ENCODE measurements around the gene BOD1L1.
A peak's percentile ranks its signal among the peaks of the same experiment; 100 is the strongest.

BOD1L1 gene

DNA sequence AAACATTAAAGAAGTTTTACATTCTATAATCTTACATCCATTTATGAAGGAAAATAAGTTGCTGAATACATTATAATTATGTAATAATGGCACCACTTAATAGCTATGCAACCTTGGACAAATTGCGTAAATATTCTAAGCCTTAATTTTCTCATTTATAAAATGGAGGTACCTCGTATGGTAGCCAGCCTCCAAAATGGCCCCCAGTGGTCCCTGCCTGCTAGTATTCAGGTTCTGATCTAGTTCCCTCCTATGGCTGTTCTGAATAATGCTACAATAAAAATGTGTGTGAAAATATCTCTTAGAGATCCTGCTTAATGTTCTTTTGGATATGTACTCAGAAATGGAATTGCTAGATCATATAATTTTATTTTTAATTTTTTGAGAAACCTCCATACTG, 72.2 kb downstream of the BOD1L1 start:
- DNase-seq, result no peak

GRCh38 chr4:13553081-13553480, 74.4 kb downstream of the BOD1L1 start:
- no peak for DNase-seq

- peak; percentile 87 for DNase-seq
These were observed 78.5 kb downstream of the BOD1L1 start for GRCh38 chr4:13548984-13549546.

DNA sequence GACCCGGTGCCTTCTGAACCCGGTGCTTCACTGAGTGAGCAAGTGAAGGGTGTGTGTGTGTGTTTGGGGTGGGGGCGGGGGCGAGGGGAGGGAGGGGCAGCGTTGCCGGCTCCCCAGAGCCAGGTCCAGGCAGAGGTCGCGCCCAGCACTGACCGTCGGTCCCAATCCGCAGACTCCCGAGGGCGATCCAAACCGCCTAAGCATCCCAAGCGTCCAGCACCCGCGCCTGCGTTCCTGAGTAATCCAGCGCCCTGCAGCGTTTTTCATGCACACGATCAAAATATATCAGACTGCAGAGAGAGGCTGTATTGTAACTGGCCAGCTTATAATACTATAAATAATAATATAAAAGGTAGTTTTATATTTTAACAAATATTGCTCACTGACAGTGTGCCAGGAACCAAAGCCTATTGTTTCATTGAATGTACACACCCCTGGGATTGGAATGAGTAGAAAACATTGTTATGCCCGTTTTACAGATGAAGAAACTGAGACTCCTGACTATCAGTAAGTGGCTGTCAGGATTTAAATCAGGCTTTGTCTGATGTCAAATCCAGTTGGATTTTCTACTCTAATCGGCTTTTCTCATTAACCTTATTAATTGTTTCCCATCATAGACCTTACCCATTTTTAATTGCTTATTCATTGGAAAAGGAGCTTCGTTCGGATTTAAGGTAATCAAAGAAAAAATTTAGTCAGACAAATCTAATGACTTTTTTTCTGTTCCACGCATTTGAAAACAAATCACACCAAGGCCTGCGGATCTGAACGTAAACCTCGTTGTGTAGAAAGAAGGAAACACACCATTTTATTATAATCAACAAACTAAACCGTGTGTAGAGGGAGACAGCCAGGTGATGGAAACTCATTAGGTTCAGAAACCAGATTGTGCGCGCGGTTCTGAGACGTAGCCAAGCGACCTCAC, 79.2 kb downstream of the BOD1L1 start:
- peak; percentile 69 for DNase-seq

- DNase-seq, result peak; percentile 85
These were observed 80.0 kb downstream of the BOD1L1 start for GRCh38 chr4:13547485-13548041.

GRCh38 chr4:13546941-13547484, 80.5 kb downstream of the BOD1L1 start:
- peak; percentile 71 for DNase-seq

DNA sequence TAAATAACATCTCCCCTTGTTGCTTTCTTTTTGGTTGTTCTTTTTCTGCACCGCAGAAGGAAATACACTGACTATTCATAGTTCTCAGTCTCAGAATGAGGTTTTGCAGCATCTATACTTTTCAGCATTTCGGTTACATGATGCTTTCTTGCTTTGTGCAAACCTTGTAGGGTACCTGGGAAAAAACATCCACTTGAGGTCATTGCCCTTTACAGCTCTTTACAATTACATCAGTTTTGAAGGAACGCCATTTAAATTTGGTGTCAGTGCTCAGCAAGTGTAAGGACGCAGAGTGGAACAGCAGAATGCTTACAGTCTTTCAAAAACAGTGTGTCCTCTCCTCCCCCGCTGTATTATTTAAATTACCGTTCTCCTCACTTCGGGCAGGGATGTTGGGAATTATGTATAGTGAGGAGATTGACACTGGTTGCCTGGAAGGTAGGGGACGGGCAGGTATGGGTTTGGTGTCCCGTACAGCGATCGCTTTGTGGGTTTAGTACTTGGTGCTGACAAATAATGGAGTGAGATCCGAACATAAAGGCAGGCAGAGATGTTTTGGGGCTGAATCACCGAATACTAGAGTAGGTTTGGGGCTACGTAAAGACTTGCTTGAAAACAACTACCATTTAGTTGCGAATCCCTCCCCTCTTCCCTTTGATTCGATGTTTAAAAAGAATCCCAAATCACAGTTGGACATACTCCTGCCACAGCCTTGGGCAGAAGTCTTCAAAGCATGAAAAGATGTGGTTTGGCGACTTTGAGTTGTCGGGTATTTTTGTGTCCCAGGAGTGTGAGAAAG, 81.2 kb downstream of the BOD1L1 start:
- no peak for DNase-seq

DNA sequence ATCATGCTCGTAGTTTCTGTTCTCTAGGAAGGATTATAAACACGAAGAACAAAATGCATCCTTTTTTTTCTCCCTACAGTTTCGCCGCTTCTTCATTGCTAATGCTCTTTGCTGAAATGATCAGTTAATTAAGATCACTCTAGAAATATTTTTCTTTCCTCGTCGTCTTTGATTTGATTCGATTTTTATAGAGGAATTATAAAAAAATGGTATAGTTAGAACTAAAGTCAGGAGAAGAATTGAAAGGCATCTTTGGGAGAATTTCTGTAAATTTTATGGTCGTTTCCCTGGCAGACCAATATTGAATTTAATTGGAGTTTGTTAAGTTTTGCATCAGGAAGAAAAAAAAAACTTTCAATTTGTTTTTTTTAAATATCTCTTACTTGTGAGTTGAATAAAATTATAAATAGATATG, 82.1 kb downstream of the BOD1L1 start:
- no peak for DNase-seq

DNA sequence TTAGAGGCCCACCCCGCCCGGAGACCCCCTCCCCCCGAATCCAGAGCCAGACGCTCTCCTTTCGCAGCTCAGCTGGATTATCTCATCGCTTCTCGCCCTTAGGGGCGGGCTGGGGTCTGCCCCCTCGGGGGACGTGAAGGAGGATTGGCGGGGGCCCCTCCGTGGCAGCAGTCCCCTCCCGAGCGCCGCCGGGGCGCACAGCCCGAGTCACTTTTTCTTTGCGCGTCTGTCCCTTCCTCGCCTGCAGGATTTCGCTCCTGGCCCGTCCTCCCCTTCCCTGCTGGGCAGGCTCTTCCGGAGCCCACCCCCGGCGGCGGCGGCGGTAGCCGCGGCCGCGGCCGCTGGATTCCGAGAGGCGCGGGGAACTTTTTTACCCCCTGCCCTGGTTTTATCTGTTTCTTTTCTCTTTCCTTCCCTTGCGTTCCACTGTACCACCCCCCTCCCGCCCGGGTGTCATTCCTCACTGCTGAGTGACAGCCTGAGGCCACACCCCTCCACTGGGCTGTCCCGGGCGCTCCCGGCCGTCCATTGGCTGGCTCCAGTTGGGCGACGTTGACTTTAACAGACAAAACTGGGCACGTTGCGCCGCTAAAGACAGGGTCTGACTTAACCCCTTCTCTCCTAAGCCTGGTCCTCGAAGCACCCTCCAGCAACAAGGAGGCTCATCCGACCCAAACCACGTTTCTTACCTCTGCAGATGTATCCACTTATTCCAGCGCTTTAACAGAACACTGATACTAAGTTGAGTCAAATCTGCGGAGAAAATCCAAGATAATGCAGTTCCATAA, 82.7 kb downstream of the BOD1L1 start:
- DNase-seq, result peak; percentile 91

DNA sequence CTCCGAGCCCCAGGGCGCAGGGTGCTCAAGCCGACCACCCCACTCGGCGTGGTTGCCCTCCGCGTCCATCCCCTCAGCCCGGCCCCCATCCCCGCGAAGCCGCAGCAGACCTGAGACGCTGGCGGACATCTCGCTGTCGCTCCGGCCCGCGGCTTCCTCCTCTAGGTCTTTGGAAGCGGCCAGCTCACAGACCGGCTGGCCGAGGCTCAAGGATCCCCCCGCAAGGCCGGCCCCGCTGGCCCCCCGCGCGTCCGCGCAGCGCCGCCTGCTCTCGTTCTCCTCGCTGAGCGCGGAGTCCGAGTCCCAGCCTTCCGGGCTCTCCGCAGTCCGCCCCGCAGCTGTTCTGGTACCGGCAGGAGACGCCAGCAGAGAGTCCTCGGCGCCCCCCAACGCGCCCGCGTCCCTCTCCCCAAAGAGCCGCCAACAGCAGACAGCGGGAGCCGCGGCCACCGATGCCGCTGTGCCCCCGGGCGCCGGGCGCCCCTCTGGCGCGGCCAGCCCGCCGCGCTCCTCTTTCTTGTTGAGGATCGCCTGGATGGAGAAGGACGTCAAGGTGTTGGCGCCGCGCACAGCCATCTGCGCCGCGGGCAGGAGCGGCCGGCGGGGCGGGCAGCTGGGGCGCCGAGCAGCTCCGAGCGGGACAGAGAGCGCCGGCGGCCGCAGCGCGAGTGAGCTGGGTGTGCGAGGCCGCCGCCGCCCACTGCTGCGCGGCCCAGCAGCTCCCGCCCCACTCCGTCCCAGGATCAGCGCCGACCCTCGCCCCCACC, 83.5 kb downstream of the BOD1L1 start, which contains the start of gene NKX3-2:
TSS of gene NKX3-2 (minus strand) at position 670 of the 767 bp plus-strand sequence. CDS start at position 576, 94 bp downstream.
- DNase-seq, result peak; percentile 77

- no peak for DNase-seq
These were observed 84.3 kb downstream of the BOD1L1 start for GRCh38 chr4:13543032-13543838.

DNA sequence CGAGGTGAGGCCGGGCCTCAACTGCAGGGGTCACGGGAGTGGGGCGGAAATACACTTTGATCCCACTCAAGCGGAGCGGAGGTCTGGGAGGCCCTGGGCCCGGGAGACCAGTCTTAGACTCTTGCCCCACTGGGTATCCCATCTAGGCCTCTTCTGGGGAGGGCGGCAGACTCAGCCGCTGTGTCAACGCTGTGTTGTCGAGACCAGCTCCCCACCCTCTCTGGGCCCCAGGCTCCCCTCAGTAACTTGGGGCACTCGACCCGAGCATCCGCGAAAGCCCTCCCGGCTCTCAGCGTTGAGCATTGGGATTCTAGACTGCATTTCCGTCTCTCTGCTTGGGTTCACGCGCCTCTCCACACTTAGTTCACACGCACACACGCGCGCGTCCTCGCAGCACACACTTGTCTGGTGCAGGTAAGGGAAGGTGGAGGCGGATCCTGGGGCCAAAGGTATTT, 84.9 kb downstream of the BOD1L1 start:
- no peak for DNase-seq

DNA sequence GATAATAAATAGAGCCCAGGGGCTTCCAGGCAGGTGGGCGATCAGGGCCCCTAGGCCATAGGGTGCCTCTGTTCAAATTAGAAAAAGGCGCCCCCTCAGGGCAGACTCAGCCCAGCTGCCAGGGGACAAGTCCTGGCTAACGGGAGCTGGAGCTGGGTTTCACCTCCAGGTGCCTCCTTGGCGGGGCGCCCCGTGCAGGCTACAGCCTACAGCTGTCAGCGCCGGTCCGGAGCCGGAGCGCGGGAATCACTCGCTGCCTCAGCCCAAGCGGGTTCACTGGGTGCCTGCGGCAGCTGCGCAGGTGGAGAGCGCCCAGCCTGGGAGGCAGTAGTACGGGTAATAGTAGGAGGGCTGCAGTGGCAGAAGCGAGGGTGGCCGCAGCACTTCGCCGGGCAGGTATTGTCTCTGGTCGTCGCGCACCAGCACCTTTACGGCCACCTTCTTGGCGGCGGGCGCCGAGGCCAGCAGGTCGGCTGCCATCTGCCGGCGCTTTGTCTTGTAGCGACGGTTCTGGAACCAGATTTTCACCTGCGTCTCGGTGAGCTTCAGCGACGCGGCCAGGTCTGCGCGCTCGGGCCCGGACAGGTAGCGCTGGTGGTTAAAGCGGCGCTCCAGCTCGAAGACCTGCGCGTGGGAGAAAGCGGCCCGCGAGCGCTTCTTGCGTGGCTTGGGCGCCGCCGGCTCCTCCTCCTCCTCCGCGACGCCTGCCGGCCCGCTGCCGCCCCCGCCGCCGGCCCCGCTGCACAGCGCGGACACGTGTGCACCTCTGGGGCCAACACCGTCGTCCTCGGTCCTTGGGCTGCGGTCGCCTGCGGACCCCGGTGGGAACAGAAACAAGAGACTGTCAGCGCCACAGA, 85.6 kb downstream of the BOD1L1 start:
- no peak for DNase-seq

- no peak for DNase-seq
These were observed 86.3 kb downstream of the BOD1L1 start for GRCh38 chr4:13541176-13541604.

GRCh38 chr4:13540446-13541175, 86.9 kb downstream of the BOD1L1 start:
- DNase-seq, result no peak

GRCh38 chr4:13539619-13540445, 87.7 kb downstream of the BOD1L1 start:
- no peak for DNase-seq

GRCh38 chr4:13539047-13539618, 88.4 kb downstream of the BOD1L1 start:
- DNase-seq, result no peak
